Lower leg skin (tissue), 3 donors: Measurements from ENCODE around the gene SLC49A3.

ENCODE experiments used
- CTCF ChIP-seq, 3 donors: fragments of 450-650 bp; IDR thresholded peaks; one replicate each; pipeline ENCODE4 v1.5.1; 2016; ENCODE audit warnings: antibody characterized with exemption in 3 of 3, mild to moderate bottlenecking in 3 of 3, moderate library complexity in 2 of 3
- POLR2A ChIP-seq, 2 donors: fragments of 450-650 bp; IDR thresholded peaks; one replicate each; pipeline ENCODE4 v1.6.1; 2016 to 2017; ENCODE audit warnings: antibody characterized with exemption in 2 of 2, mild to moderate bottlenecking in 1 of 2, moderate library complexity in 1 of 2

- TF ChIP-seq CTCF (IDR thresholded peaks at IDR 0.05) (no peak), POLR2A (IDR thresholded peaks at IDR 0.05) (no peak)
These were observed 41.6 kb upstream of the SLC49A3 start for GRCh38 chr4:730511-730910.
